HepG2 (cell line): Measurements from ENCODE around the gene CAPZA3.

Experiments used
- EHMT2 ChIP-seq: fragments of 200-600 bp; sonication (generic); IDR thresholded peaks from 2 replicates; pipeline ENCODE4 v1.7.0; 2017; ENCODE audit warnings: antibody characterized with exemption, low read depth, low read length, borderline replicate concordance
- HNRNPUL1 ChIP-seq: fragments of 200-400 bp; formaldehyde crosslinking; IDR thresholded peaks from 2 replicates; pipeline ENCODE4 v1.6.1; 2017; ENCODE audit warnings: low read depth, mild to moderate bottlenecking, low read length, moderate library complexity
- TF ChIP-seq, protein P1 (sequence below): IDR thresholded peaks from 2 replicates; pipeline ENCODE4 v1.6.1; 2016; ENCODE audit warnings: low read depth, missing genetic modification reagents, missing compliant biosample characterization

DNA sequence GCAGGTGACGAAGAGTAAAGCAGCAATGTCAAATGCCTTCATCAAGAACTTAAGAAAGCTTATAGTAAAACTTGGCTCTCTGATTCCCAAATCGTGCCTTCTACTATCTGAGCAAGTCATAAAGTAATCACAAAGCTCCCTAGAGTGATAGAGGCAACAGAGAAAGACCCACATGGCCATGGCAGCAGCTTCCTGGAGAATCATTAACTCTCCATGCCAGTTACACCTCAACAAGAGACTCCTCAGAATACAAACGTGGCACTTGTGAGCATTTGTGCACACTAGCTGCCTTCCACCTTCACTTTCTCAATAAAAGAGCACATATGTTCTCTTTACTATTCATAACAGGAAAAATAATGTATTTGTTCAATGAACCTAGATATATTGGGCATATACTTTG lies 48.1 kb upstream of the CAPZA3 start:
- TF ChIP-seq HNRNPUL1 = no peak
- no peak for TF ChIP-seq EHMT2
- TF ChIP-seq, protein P1, sequence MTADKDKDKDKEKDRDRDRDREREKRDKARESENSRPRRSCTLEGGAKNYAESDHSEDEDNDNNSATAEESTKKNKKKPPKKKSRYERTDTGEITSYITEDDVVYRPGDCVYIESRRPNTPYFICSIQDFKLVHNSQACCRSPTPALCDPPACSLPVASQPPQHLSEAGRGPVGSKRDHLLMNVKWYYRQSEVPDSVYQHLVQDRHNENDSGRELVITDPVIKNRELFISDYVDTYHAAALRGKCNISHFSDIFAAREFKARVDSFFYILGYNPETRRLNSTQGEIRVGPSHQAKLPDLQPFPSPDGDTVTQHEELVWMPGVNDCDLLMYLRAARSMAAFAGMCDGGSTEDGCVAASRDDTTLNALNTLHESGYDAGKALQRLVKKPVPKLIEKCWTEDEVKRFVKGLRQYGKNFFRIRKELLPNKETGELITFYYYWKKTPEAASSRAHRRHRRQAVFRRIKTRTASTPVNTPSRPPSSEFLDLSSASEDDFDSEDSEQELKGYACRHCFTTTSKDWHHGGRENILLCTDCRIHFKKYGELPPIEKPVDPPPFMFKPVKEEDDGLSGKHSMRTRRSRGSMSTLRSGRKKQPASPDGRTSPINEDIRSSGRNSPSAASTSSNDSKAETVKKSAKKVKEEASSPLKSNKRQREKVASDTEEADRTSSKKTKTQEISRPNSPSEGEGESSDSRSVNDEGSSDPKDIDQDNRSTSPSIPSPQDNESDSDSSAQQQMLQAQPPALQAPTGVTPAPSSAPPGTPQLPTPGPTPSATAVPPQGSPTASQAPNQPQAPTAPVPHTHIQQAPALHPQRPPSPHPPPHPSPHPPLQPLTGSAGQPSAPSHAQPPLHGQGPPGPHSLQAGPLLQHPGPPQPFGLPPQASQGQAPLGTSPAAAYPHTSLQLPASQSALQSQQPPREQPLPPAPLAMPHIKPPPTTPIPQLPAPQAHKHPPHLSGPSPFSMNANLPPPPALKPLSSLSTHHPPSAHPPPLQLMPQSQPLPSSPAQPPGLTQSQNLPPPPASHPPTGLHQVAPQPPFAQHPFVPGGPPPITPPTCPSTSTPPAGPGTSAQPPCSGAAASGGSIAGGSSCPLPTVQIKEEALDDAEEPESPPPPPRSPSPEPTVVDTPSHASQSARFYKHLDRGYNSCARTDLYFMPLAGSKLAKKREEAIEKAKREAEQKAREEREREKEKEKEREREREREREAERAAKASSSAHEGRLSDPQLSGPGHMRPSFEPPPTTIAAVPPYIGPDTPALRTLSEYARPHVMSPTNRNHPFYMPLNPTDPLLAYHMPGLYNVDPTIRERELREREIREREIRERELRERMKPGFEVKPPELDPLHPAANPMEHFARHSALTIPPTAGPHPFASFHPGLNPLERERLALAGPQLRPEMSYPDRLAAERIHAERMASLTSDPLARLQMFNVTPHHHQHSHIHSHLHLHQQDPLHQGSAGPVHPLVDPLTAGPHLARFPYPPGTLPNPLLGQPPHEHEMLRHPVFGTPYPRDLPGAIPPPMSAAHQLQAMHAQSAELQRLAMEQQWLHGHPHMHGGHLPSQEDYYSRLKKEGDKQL (CRISPR knock-in tag) = no peak
